Activated T-cell treated with anti-CD3 and anti-CD28 coated beads, Interleukin-2, amount 50 U/mL, for 24 hours (primary cell): ENCODE measurements around the gene TSPAN33.
A peak's percentile ranks its signal among the peaks of the same experiment; 100 is the strongest.
"Not testable (repeated sequence)": the region's sequence is repeated elsewhere in the genome, so short reads cannot be mapped to it uniquely, and the experiment has no call there.

Experiments
- DNase-seq: peaks from one replicate; pipeline ENCODE4 v3.0.0-alpha.2; 2020
- H3K27ac Mint-ChIP-seq: 2 replicates; pipeline ENCODE4 v1.8.0; 2020; ENCODE audit warnings: mild to moderate bottlenecking, mixed read lengths
- H3K27me3 Mint-ChIP-seq: 2 replicates; pipeline ENCODE4 v1.8.0; 2020; ENCODE audit warnings: mixed read lengths
- H3K36me3 Mint-ChIP-seq: 2 replicates; pipeline ENCODE4 v1.8.0; 2020; ENCODE audit warnings: low read depth, mixed read lengths
- H3K4me1 Mint-ChIP-seq: 2 replicates; pipeline ENCODE4 v1.8.0; 2020; ENCODE audit warnings: low read depth, mixed read lengths
- H3K4me3 Mint-ChIP-seq: 2 replicates; pipeline ENCODE4 v1.8.0; 2020; ENCODE audit warnings: mild to moderate bottlenecking, moderate library complexity, mixed read lengths
- H3K9me3 Mint-ChIP-seq: 2 replicates; pipeline ENCODE4 v1.8.0; 2020; ENCODE audit warnings: mixed read lengths

Gene TSPAN33, protein sequence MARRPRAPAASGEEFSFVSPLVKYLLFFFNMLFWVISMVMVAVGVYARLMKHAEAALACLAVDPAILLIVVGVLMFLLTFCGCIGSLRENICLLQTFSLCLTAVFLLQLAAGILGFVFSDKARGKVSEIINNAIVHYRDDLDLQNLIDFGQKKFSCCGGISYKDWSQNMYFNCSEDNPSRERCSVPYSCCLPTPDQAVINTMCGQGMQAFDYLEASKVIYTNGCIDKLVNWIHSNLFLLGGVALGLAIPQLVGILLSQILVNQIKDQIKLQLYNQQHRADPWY

DNA sequence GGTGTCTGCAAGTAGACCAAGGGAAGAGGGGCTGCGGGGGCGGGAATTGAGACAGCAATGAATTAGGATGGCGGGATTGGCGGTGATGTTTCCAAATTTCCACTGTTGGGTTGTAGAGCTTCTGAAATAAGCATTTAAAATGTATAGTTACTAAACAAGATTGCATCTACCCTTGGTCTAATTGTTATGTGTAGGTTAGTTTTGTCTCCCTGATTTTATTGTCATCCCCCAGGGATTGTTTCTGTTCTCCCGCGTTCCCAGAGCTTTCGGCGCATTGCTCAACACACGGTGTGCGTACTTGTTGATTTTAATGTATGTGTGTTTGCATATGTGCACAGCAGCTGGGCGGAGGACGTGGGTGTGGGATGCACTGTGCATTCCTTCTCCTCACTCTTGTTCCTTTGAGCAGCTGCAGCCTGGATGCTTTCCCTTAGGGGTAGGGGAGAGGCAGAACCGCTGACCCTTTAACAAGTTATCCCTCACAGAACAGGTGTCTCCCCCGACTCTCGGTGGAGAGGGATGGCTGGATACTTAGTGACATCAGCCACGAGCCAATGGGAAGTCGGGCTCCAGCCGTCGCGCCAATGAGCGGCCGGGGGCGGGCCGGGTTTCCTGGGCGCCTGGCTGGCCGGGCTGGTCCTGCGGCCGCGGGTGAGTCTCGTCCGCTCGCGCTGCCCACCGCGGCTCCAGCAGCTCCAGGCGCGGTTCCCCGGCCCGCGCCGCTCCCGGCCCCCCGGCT lies at the start of gene TSPAN33:
Gene TSPAN33, plus strand, starts transcription at position 613 of the 739 bp plus-strand sequence. CDS start 274 bp downstream, outside the sequence.
- DNase-seq = peak; percentile 78
- Mint-ChIP-seq H3K27ac (no peak within 1 kb of the TSS), H3K27me3 (peaks cover 25% of the 10 kb centered on the region), H3K4me1 (peaks cover 18% of the 10 kb centered on the region), H3K36me3 (no peaks in the 10 kb centered on the region), H3K9me3 (no peaks in the 10 kb centered on the region), H3K4me3 (peak within 1 kb of the TSS; percentile 84)

DNA sequence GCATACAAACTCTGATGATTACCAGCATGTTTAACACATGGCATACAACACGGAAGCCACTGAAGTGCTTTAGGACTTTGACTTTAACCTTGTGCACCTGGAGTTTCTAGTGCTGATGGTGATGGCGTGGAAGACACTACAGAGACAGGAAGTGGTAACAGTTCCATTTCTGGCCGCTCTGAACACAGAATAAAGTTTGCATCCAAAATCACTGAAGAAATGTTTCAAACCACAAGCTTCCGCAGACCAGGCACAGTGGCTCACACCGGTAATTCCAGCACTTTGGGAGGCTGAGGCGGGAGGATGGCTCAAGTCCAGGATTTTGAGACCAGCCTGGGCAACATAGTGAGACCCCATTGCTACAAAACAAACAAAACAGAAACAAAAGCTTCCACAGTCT lies 49.2 kb upstream of the TSPAN33 start:
- no peak overlapping the region for H3K4me3 Mint-ChIP-seq
- peak overlapping the region; percentile 38 for H3K27ac Mint-ChIP-seq
- H3K4me1 Mint-ChIP-seq = peaks cover 18% of the 10 kb centered on the region
- no peaks in the 10 kb centered on the region for H3K9me3 Mint-ChIP-seq
- peaks cover 2% of the 10 kb centered on the region for H3K27me3 Mint-ChIP-seq
- no peaks in the 10 kb centered on the region for H3K36me3 Mint-ChIP-seq
- no peak for DNase-seq

DNA sequence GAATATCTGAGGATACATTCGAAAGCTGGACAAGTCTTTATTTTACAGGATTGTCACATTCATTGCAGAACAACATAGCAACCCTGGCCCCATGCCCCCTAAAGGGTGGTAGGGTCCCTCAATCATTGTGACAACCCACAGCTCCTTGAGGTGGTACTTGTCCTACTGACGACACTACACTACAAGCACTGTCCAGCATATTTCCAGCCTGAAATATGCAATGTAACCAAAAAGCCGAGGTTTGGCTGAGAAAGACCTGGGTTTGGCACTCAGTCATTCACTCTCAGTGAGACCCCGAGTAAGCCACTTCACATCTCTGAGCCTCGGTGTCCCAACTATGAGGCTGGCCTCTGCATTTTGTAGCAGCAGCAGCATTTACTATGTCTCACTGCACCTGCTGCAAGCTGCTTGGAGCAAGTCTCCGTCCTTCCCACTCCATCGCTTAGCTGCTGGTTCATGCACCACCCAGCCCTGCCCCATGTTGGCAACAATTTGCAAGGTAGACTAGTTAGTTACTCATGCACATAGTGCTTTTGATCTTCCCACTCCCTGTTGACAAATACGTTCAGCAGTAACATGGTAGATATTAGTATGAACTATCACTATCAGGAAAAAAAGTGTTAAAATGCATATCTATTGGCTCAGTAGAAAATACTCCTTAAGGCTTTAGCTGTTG lies 46.0 kb upstream of the TSPAN33 start:
- no peaks in the 10 kb centered on the region for H3K36me3 Mint-ChIP-seq
- no peak overlapping the region for H3K27ac Mint-ChIP-seq
- no peaks in the 10 kb centered on the region for H3K9me3 Mint-ChIP-seq
- H3K4me1 Mint-ChIP-seq = peaks cover 10% of the 10 kb centered on the region
- DNase-seq = no peak
- H3K4me3 Mint-ChIP-seq = no peak overlapping the region
- H3K27me3 Mint-ChIP-seq = no peaks in the 10 kb centered on the region

DNA sequence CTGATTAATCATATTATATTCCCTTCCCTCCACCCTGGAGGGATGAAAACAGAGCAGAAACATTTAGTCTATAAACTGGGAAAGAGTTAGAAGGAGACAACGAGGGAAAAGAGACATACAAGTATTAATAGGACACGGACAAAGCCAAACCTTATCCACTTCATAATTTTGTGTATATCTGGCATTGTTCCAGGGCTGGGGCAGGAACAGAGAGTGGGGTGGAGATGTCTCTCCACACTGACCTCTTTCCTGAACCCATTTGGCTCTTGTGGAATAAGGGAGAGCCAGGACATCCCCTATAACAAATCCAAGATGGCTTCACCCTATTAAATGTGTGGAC lies 43.7 kb upstream of the TSPAN33 start:
- Mint-ChIP-seq H3K9me3 (no peaks in the 10 kb centered on the region), H3K4me3 (no peak overlapping the region), H3K4me1 (peaks cover 2% of the 10 kb centered on the region), H3K36me3 (no peaks in the 10 kb centered on the region), H3K27me3 (no peaks in the 10 kb centered on the region), H3K27ac (no peak overlapping the region)
- no peak for DNase-seq

DNA sequence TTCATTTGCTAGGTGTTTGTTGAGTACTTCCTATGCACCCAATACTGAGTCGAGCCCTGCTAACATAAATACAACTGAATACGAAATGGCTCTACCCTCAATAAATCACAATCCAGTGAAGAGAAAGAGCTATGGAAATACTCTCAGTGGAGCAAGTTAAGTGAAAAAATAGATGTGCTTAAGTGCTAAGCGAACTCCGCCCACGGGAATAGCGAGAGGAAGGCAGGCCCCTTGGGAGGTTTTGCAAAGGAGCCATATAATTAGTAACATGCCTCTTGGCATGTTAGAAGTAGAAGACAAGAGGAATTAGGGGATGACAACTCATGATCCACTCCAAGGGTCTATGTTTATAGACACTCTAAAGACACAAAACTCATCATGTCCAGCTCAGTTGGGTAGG lies 42.8 kb upstream of the TSPAN33 start:
- no peaks in the 10 kb centered on the region for H3K4me1 Mint-ChIP-seq
- H3K9me3 Mint-ChIP-seq = no peaks in the 10 kb centered on the region
- H3K27ac Mint-ChIP-seq = no peak overlapping the region
- DNase-seq = no peak
- H3K36me3 Mint-ChIP-seq = no peaks in the 10 kb centered on the region
- H3K4me3 Mint-ChIP-seq = no peak overlapping the region
- H3K27me3 Mint-ChIP-seq = no peaks in the 10 kb centered on the region

DNA sequence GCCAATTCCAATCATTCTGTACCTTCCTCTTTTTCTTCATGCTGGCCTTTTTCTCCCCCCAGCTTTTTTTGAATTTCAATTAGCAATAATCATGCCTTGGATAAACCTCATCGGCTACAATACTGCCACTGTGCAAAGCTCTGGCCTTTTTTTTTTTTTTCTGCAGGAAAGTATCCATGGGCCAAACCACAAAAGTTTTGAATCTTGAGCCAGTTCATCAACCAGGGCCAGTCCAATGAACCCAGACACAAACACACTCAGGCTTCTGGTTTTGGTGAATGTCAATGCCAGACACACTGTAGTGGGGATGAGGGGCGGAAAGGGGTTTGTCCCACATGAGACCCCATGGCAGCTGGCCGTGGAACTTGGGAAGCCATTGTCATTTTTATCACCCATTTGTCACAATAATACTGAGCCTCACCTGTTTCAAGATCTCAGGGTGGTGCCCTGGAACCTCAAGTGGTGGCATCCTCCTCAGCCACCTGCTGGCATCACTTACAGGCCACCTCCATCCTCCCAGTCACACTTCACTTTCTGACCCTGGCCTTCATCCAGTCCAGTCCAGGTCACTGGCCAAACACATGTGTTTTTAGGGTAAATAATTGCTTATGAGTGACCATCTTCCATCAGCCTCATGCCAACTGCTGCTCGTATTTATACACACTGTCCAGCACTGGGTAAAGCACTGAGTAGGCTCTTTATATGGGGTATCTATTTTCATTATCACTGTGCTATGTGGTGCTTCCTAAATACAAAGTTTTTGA lies 40.8 kb upstream of the TSPAN33 start:
- Mint-ChIP-seq H3K36me3 (no peaks in the 10 kb centered on the region), H3K27me3 (no peaks in the 10 kb centered on the region), H3K4me3 (no peak overlapping the region), H3K27ac (no peak overlapping the region), H3K4me1 (no peaks in the 10 kb centered on the region), H3K9me3 (no peaks in the 10 kb centered on the region)
- no peak for DNase-seq

DNA sequence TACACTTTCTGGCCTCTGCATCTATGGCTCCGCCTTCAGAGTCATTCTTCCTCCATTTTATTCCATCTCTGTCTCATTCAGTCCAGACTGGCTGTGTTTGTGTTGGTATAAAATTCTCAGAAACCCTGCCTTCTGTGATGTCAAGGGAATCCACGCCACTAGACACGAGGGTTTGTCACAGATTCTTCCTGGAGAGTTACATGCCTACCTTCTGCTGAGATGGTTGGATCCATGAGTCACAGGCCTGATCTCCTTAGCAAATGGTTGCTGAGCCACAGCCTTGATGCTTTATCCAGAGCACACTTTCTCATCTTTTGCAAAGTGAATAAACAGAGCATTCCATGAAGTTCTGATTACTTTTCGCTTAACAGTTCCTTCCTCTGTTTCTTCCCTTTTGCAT lies 35.9 kb upstream of the TSPAN33 start:
- H3K36me3 Mint-ChIP-seq = no peaks in the 10 kb centered on the region
- H3K9me3 Mint-ChIP-seq = no peaks in the 10 kb centered on the region
- no peak overlapping the region for H3K4me3 Mint-ChIP-seq
- DNase-seq = no peak
- H3K27ac Mint-ChIP-seq = no peak overlapping the region
- H3K4me1 Mint-ChIP-seq = no peaks in the 10 kb centered on the region
- no peaks in the 10 kb centered on the region for H3K27me3 Mint-ChIP-seq

DNA sequence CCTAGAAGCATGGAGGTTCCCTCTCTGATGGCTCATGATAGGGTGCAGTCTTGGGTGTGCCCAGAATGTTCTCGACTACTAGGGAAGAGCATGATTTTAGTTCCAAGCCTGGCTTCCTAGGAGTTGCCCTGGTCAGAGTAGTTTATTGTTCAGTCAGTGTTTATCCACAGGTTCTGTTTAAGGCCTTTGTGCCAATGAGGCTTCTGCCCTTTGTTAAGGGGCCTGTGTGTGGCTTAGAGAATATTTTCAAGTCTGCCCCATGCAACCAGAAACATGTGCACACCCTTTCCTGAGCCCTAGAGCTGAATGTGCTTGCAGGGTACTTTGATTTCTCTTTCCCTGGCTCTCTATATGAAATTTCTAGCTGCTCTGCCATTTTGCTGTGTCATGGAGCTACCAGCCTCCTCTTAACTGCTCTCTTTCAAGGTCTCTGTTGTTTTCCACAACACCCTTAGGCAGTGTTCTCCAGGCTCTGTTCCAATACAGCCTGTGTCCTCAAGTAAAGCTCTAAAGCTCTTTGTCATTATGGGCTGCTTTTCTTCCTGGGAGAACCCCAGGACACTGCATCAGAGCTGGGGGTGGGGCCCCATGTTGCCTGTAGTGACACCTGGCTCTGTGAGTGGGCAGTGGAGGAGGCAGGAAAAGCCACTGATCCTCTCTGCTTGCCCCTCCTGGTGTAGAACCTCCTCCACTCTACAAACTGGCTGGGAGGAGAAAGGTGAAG lies 34.1 kb upstream of the TSPAN33 start:
- Mint-ChIP-seq H3K4me1 (no peaks in the 10 kb centered on the region), H3K4me3 (no peak overlapping the region), H3K27ac (no peak overlapping the region), H3K36me3 (no peaks in the 10 kb centered on the region), H3K27me3 (no peaks in the 10 kb centered on the region), H3K9me3 (no peaks in the 10 kb centered on the region)
- no peak for DNase-seq

DNA sequence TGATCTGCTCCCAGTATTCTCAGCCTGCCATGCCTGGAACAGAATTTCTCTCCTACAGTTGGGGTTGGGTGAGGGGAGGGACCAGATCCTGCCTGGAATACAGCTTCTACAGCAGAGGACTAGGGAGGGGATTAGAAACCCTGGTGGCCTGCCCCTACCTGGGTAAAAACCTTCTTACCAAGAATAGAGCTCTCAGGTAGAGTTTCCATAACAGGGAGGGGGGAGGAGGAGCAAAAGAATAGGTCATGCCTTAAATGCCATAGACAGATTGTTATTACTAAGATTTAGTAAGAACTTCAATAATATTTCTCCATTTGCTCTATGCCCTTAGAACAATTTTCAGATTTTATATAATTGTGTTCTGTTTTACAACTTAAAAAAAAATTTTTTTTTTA lies 33.5 kb upstream of the TSPAN33 start:
- Mint-ChIP-seq H3K27me3 (no peaks in the 10 kb centered on the region), H3K9me3 (no peaks in the 10 kb centered on the region), H3K4me3 (no peak overlapping the region), H3K27ac (no peak overlapping the region), H3K4me1 (no peaks in the 10 kb centered on the region), H3K36me3 (no peaks in the 10 kb centered on the region)
- DNase-seq = no peak

DNA sequence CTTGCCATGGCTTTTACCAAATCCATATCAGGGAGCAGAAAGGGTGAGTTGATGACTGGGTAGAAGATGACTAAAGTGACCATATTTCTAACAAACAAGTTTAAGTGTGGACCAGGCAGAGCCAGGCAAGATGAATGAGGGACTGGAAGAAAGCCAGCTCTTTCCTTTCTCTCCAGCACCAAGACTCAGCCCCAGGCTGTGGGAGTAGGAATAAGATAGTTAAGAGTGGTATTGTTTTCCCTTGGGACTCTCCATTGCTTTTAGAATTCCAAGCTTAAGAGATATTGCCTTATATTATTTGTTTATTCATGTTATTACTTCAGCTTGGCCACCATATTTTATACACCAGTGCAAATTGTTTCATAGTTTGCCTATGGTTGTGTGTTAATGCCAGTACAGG lies 28.8 kb upstream of the TSPAN33 start:
- Mint-ChIP-seq H3K4me1 (no peaks in the 10 kb centered on the region), H3K27me3 (peaks cover 3% of the 10 kb centered on the region), H3K27ac (no peak overlapping the region), H3K9me3 (peaks cover under 1% of the 10 kb centered on the region), H3K4me3 (no peak overlapping the region), H3K36me3 (no peaks in the 10 kb centered on the region)
- DNase-seq = no peak

DNA sequence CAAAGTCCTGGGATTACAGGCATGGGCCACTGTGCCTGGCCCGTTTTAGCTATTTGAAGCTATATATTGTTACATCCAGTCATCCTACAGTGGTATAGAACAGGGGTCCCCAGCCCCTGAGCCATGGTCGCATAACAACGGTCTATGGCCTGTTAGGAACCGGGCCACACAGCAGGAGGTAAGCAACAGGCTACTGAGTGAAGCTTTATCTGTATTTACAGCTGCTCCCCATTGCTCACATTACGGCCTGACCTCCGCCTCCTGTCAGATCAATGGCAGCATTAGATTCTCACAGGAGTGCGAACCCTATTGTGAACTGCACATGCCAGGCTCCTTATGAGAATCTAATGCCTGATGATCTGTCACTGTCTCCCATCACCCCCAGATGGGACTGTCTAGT lies 26.3 kb upstream of the TSPAN33 start:
- Mint-ChIP-seq H3K9me3 (peaks cover 14% of the 10 kb centered on the region), H3K4me3 (no peak overlapping the region), H3K27ac (no peak overlapping the region), H3K27me3 (peaks cover 3% of the 10 kb centered on the region), H3K36me3 (peaks cover 5% of the 10 kb centered on the region), H3K4me1 (peaks cover 19% of the 10 kb centered on the region)
- DNase-seq = no peak

DNA sequence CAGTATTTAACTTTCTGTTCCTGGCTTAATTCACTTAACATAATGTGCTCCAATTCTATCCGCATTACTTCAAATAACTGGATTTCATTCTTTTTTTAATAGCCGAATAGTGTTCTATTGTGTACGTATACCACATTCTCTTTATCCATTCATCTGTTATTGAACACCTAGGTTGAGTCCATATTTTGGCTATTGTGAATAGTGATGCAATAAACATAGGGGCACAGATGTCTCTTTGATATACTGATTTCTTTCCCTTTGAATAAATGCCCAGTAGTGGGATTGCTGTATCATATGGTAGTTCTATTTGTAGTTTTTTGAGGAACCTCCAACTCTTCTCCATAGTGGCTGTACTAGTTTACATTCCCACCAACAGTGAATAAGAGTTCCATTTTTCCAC lies 25.5 kb upstream of the TSPAN33 start:
- Mint-ChIP-seq H3K27ac (no peak overlapping the region), H3K36me3 (peaks cover 5% of the 10 kb centered on the region), H3K4me1 (peaks cover 24% of the 10 kb centered on the region), H3K4me3 (no peak overlapping the region), H3K9me3 (peaks cover 14% of the 10 kb centered on the region), H3K27me3 (peaks cover 3% of the 10 kb centered on the region)
- DNase-seq = no peak

DNA sequence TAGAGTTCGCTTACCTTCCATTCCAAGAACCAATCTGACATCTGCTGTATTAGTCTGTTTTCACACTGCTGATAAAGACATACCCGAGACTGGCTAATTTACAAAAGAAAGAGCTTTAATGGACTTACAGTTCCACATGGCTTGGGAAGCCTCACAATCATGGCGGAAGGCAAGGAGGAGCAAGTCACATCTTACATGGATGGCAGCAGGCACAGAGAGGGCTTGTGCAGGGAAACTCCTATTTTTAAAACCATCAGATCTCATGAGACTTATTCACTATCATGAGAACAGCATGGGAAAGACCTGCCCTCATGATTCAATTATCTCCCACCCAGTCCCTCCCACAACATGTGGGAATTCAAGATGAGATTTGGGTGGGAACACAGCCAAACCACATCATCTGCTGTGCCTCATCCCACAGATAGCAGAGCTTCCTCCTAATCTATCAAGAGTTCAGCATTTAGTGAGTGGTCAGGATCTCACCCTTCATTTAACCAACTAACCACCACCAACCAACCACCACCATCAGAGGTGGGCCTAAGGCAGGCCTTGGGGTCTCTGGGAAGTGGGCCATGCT lies 22.9 kb upstream of the TSPAN33 start:
- H3K36me3 Mint-ChIP-seq, H3K27me3 Mint-ChIP-seq, DNase-seq, H3K4me3 Mint-ChIP-seq: not testable (repeated sequence)
- peaks cover 24% of the 10 kb centered on the region for H3K4me1 Mint-ChIP-seq
- H3K9me3 Mint-ChIP-seq = peaks cover 14% of the 10 kb centered on the region
- peak overlapping the region; percentile 79 for H3K27ac Mint-ChIP-seq
